Endothelial cell (in vitro differentiated cells): ENCODE results near the gene ABI3BP. TPM values are rescaled to one million over a fixed set of nuclear protein-coding genes. Genes with fewer than 3 reads are reported as not detected.

ENCODE experiments used
- DNase-seq: peaks from one replicate; pipeline ENCODE4 v3.0.0; 2021; ENCODE audit warnings: low spot score
- H3K27ac Mint-ChIP-seq: one replicate; pipeline ENCODE4 v1.8.0; 2021; ENCODE audit warnings: mixed read lengths, inconsistent platforms; ENCODE audit not compliant: unreplicated experiment
- H3K27me3 Mint-ChIP-seq: one replicate; pipeline ENCODE4 v1.8.0; 2021; ENCODE audit warnings: mild to moderate bottlenecking, moderate library complexity, mixed read lengths, inconsistent platforms; ENCODE audit not compliant: unreplicated experiment
- H3K36me3 Mint-ChIP-seq: one replicate; pipeline ENCODE4 v1.8.0; 2021; ENCODE audit warnings: mild to moderate bottlenecking, low read depth, mixed read lengths, inconsistent platforms; ENCODE audit not compliant: unreplicated experiment
- H3K4me1 Mint-ChIP-seq: one replicate; pipeline ENCODE4 v1.8.0; 2021; ENCODE audit warnings: mild to moderate bottlenecking, mixed read lengths, inconsistent platforms; ENCODE audit not compliant: unreplicated experiment
- H3K4me3 Mint-ChIP-seq: one replicate; pipeline ENCODE4 v1.8.0; 2021; ENCODE audit warnings: mild to moderate bottlenecking, mixed read lengths, inconsistent platforms; ENCODE audit not compliant: unreplicated experiment
- H3K9me3 Mint-ChIP-seq: one replicate; pipeline ENCODE4 v1.8.0; 2021; ENCODE audit warnings: mixed read lengths, inconsistent platforms; ENCODE audit not compliant: unreplicated experiment
- CTCF ChIP-seq: fragments of 200-600 bp; sonication (generic); IDR thresholded peaks from one replicate; pipeline ENCODE4 v1.5.0; 2021; ENCODE audit warnings: antibody characterized with exemption; ENCODE audit not compliant: unreplicated experiment
- total RNA-seq: library from RNA; stranded (reverse); fragmentation: NEBNext Ultra II Directional; extraction: Animal tissue kit (Norgen Biotek cat#: 25700); gene quantifications from one replicate; pipeline ENCODE4 v1.2.1, GENCODE V29; 2021; ENCODE audit not compliant: unreplicated experiment

ABI3BP gene
- total RNA-seq, 1 donor from 2014 or later = 0.26 TPM

- Mint-ChIP-seq H3K4me3 (no peak overlapping the region), H3K4me1 (peaks cover 5% of the 10 kb centered on the region), H3K9me3 (no peaks in the 10 kb centered on the region), H3K36me3 (no peaks in the 10 kb centered on the region), H3K27ac (no peak overlapping the region), H3K27me3 (no peaks in the 10 kb centered on the region)
- no peak for TF ChIP-seq CTCF
- DNase-seq = no peak
These were observed 158.9 kb downstream of the ABI3BP start for GRCh38 chr3:100834332-100834731.

- H3K4me3 Mint-ChIP-seq = no peak overlapping the region
- DNase-seq = no peak
- H3K27me3 Mint-ChIP-seq = no peaks in the 10 kb centered on the region
- no peak for TF ChIP-seq CTCF
- H3K9me3 Mint-ChIP-seq = no peaks in the 10 kb centered on the region
- no peaks in the 10 kb centered on the region for H3K36me3 Mint-ChIP-seq
- H3K4me1 Mint-ChIP-seq = no peaks in the 10 kb centered on the region
- H3K27ac Mint-ChIP-seq = no peak overlapping the region
These were observed 159.7 kb downstream of the ABI3BP start for GRCh38 chr3:100833483-100833882.

- Mint-ChIP-seq H3K27me3 (no peaks in the 10 kb centered on the region), H3K9me3 (no peaks in the 10 kb centered on the region)
- no peak for DNase-seq
These were observed 161.6 kb downstream of the ABI3BP start for GRCh38 chr3:100831629-100832028.

GRCh38 chr3:100830931-100831330 lies 162.3 kb downstream of the ABI3BP start:
- Mint-ChIP-seq H3K9me3 (no peaks in the 10 kb centered on the region), H3K27me3 (no peaks in the 10 kb centered on the region), H3K36me3 (no peaks in the 10 kb centered on the region), H3K27ac (no peak overlapping the region), H3K4me3 (no peak overlapping the region), H3K4me1 (no peaks in the 10 kb centered on the region)
- no peak for TF ChIP-seq CTCF
- no peak for DNase-seq

More at GRCh38 chr3:100831629-100832028, 161.6 kb downstream of the ABI3BP start:
- Mint-ChIP-seq H3K27ac (no peak overlapping the region), H3K36me3 (no peaks in the 10 kb centered on the region), H3K4me1 (no peaks in the 10 kb centered on the region), H3K4me3 (no peak overlapping the region)
- TF ChIP-seq CTCF = no peak

GRCh38 chr3:100825574-100825973 lies 167.6 kb downstream of the ABI3BP start:
- H3K36me3 Mint-ChIP-seq = no peaks in the 10 kb centered on the region
- no peak overlapping the region for H3K27ac Mint-ChIP-seq
- no peaks in the 10 kb centered on the region for H3K9me3 Mint-ChIP-seq
- no peak for TF ChIP-seq CTCF
- H3K27me3 Mint-ChIP-seq = no peaks in the 10 kb centered on the region
- no peaks in the 10 kb centered on the region for H3K4me1 Mint-ChIP-seq
- H3K4me3 Mint-ChIP-seq = no peak overlapping the region
- no peak for DNase-seq
